Measurements from ENCODE around the gene NOL4L.

DNA sequence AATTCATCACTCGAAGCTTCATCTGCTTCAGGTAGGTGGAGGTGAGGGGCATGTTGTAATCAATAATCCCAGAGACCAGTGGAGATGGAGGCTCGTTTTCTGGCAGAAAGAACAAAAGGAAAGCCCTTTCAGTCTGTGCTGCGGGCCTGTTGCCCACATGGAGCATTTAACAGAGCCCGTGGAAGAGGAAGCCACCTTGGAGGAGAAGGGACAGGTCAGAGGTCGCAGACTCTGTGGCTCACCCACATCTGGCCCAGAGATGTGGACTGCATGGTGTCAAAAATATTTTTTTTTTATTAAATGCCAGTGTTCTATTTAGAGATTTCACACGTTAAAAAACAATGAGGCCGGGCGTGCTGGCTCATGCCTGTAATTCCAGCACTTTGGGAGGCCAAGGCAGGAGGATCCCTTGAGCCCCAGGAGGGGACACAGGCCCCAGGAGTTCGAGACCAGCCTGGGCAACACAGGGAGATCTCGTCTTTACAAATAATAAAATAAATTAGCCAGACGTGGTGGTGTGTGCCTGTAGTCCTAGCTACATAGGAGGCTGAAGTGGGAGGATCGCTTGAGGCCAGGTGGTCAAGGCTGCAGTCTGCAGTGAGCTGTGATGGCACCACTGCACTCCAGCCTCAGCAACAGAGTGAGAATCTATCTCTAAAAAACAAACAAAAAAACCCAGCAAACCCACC, 73.6 kb downstream of the NOL4L start:
- TF ChIP-seq, protein P1, sequence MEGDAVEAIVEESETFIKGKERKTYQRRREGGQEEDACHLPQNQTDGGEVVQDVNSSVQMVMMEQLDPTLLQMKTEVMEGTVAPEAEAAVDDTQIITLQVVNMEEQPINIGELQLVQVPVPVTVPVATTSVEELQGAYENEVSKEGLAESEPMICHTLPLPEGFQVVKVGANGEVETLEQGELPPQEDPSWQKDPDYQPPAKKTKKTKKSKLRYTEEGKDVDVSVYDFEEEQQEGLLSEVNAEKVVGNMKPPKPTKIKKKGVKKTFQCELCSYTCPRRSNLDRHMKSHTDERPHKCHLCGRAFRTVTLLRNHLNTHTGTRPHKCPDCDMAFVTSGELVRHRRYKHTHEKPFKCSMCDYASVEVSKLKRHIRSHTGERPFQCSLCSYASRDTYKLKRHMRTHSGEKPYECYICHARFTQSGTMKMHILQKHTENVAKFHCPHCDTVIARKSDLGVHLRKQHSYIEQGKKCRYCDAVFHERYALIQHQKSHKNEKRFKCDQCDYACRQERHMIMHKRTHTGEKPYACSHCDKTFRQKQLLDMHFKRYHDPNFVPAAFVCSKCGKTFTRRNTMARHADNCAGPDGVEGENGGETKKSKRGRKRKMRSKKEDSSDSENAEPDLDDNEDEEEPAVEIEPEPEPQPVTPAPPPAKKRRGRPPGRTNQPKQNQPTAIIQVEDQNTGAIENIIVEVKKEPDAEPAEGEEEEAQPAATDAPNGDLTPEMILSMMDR (IDR thresholded peaks at IDR 0.05 in 8 of 11, conservative IDR thresholded peaks at IDR 0.05 in 3 of 11) = no peak
- no peak for TF ChIP-seq POLR2AphosphoS5 (IDR thresholded peaks at IDR 0.05)
